ENCODE measurements around the gene MEGF11.

MEGF11 gene

DNA sequence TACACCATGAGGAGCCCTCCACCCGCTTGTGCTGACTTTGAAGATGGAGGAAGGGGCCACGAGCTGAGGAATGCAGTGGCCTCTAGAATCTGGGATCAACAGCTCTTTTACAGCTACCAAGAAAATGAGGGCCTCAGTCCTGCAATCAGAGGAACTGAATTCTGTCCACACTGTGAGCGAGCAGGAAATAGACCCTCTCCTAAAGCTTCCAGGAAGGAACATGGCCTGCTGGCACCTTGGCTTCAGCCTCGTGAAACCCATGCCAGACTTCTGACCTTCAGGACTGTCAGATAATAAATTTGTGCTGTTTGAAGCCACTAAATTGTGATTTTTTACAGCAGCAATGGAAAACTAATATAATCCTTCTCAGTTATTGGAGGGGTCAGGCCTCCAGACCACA is 322.3 kb downstream of the MEGF11 start:
- no peak for DNase-seq

DNA sequence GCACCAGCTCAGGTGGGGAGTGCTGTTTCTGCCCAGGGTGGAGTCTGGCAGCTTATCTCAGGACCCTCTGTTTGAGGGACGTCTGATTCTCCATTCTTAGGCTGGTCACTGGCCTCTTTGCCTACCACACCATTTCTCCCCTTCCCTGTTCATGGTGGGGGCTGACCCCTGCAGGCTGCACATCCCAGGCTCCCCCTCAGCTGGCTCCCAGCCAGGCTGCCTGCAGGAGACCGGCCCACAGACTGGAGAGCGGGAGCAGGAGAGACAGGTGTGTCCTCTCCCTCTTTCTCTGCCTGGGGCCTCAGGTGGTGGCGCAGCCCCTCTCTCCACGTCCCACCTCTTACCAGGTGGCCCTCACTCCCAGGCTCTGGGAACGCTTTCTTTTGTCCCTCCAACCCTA is 323.4 kb downstream of the MEGF11 start:
- DNase-seq: no peak

DNA sequence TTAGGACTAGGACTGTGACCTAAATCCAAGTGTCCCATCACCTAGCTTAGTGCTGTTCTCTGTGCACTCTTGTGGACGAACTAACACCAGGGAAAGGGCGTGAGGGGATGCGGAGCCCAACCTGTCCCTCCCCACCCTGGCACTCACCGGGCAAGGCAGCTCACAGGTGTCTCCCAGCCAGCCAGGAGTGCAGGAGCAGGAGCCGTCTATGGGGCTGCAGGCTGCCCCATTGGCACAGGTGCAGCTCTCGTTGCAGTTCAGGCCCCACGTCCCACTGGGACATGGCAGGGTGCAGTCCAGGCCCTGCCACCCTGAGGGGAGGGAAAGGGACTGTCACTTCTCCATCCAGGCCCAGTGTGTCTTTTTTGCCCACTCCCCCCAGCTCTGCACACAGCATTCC is 324.0 kb downstream of the MEGF11 start:
- DNase-seq: no peak

DNA sequence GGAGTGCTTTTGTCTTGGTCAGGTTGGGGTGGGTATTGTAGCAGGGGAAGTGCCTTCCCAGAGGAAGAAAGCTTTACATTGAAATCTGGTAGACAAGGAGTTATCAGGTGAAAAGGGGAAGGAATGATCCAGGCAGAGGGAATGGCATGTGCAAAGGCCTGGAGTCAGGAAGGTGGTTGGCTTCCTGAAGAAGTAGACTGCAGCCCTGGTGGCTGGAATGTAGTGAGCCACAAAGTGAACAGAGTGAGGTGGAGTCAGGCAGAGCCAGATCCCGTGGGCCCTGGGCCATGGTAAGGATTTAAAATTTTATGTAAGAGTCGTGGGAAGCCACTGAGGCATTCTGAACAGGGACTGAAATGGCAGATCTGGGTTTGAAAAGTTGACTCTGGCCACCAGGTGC is 326.0 kb downstream of the MEGF11 start:
- DNase-seq: no peak

DNA sequence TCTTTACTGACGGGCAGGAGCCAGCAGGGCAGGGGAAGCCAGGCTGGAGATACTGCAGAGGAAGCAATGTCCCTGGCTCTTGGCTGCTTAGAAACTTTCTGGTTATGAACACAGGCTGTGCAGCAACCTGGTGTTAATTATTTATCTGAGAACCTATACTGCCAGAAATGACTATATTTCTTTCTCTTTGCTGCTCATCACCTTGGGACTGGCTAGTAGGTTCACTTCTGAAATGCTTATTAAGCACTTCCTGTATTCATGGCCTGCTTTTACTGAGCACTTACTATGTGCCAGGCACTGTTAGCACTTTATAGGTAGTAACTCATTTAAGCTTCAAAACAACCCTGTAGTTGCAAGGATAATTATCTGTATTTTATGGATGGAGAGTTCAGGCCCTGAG is 326.7 kb downstream of the MEGF11 start:
- DNase-seq: no peak

DNA sequence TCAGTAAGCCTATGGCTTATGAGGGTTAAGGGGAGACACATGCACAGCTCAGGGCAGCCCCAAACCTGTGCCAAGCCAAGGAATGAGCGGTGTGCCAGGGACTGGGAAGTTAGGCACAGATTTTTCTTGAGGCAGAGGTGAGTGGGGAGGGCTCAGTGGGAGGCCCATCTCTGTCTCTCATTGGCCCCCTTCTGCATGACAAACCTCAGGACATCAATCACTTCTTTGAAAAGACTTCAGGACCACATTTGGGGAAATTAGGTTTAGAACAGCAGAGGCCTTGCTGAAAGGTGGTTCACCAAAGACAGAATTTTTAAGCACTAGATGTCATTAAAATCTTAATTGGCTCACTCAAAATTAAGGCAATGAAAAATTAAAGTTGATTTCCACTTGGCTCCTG is 327.1 kb downstream of the MEGF11 start:
- no peak for DNase-seq

DNA sequence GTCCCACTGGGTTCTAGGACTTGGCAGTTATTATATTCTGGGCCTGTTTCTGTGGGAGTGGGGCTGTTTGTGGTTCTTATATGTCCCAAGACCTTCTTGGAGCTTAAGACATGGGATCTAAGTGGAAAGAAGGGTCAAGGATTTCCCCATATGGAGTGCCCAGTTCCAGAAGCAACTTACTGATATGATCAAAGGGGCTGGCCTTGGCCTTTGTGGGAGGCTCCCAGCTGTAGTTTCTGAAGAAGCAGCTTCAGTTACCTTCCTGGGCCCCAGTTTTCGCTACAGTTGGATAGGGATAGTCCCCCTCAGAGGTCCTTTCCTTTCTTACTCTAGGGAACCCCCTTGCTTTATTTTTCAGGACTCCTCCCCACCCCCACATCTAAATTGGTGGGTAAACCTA is 328.2 kb downstream of the MEGF11 start:
- DNase-seq: no peak

DNA sequence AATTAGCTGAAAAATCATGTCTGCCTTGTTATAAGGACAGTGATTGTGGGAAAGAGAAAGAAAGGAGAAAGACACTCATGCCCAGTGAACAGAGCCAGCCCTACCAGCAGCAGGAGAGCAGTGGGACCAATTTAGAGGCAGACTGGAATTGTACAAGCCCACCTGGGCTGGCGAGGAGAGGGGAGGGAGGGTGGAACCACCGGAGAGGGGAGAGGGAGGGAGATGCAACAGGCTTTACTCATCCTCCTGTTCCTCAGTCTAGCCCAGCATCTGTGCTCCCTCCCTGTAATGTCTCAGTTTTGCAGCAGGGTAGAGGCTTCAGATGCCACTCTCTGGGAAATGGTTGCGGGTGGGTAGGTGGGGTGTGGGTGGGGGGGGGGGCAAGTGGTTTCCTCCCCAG is 329.5 kb downstream of the MEGF11 start:
- DNase-seq: no peak

DNA sequence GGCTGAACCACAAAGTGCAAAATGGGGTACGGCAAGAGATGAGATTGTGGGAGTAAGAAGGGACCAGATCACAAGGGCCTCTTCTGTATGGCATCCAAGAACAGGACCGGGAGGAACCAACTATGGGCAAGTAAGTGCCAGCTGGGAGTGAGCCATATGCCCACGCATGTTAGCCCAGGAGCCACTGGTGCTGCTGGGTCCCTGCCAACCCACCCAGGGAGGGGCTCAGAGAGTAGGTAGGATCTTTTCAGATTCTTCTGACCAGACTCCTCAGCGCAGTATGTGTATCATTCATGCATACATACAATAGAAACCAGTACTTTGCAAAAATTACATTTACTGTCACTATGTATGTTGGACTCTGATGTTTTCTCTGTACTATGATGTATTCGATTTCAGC is 330.3 kb downstream of the MEGF11 start:
- DNase-seq: no peak

DNA sequence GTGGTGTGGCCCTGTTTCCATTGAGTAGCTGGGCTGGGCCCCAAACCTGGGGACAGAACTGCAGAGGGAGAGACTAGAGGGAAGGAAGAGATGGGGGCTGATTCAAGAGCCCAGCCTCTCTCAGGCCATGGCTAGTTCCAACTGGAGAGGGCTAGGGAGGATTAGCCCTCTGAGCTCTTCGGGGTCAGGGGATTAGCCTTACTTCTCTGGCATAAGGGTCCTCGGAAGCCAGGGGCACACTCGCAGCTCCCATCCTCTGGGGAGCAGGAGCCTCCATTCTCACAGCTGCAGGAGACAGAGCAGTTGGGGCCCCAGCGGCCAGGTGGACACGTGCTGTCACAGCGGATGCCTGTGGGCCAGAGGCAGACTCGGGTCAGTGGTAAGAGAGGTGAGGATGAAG is 330.9 kb downstream of the MEGF11 start:
- DNase-seq: no peak

DNA sequence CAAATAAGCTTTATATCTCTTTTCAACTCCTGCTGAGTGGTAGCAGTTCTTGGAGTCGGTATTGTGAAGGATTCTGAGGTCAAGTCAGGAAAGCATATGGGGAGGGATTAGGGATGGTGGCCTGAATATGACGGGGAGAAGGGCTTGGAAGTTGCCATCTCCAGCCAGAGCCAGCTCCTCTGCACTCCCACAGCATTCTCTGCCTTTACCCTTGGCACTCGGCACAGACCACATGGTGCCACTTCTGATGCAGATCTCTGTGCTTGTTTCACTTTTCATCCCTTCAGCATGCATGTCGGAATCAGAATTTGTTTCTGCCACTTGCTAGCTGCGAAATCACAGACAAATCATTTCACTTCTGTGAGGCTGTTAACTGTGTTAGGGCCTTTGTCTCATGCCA is 331.8 kb downstream of the MEGF11 start:
- no peak for DNase-seq

DNA sequence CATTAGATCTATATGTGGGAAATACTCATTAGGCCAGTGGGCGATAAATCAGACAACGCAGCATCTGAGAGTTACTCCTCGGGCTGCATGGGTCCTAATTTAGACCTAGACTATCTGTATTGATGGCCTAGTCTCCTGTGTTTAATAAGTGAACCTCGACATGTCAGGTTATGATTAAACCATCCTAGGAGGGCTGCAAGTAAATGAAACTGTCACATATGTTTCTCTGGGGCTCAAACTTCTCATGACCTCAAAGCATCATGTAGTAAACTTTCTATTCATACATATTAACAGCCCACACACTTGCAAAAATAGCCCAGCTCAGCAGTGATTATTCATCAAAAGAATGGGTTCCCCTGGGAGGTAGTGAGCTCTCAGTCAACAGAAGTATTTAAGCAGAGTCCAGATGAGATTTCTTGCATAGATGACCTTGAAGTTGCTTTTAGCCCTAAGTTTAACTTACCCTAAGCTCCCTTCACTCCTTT is 332.7 kb downstream of the MEGF11 start:
- no peak for DNase-seq

DNA sequence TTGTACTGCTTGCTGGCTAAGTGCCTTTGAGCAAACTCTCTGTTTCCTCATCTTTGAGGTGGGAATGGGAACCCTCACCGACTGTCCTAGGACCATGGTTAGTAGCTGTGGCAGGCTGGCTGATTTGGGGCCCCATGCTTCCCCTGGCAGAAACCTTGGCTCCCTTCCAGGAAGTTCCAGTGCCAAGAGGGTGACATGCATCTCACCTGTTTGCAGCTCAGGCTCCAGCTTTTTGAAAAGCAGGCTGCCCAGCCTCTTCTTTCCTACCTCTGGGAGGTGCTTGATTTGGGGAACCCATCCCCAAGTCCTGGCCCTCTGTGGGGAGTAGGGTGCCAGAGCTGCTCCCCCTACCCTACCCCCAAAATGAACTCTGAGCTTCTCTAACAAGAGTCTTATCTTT is 333.4 kb downstream of the MEGF11 start:
- no peak for DNase-seq

DNA sequence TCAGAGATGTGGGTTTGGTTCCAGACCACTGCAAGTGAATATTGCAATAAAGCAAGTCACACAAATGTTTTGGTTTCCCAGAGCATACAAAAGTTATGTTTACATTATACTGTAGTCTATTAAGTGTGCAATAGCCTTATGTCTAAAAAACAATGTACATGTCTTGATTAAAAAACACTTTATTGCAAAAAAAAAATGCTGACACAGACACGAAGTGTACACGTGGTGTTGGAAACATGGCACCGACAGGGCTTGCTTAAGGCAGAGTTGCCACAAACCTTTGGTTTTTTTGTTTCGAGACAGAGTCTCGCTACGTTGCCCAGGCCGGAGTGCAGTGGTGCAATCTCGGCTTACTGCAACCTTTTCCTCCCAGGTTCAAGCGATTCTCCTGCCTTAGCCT is 334.2 kb downstream of the MEGF11 start:
- no peak for DNase-seq

DNA sequence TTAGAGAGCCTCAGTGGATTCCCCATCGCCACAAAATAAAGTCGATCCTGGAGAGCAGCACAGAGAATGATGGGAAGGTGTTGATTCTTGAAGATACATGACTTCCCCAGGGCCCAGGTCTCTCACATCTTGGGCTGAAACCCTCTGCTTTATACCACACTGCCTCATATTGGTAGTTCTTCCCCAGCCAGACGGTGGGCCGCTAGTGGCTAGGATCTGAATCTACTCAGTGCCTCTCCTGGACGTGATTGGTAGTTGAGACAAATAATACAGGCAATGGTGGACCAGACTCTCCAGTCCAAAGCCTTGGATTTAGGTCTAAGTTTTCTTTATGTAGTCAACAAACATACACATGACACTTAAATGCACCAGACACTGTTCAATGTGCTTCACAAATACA is 334.6 kb downstream of the MEGF11 start:
- no peak for DNase-seq

DNA sequence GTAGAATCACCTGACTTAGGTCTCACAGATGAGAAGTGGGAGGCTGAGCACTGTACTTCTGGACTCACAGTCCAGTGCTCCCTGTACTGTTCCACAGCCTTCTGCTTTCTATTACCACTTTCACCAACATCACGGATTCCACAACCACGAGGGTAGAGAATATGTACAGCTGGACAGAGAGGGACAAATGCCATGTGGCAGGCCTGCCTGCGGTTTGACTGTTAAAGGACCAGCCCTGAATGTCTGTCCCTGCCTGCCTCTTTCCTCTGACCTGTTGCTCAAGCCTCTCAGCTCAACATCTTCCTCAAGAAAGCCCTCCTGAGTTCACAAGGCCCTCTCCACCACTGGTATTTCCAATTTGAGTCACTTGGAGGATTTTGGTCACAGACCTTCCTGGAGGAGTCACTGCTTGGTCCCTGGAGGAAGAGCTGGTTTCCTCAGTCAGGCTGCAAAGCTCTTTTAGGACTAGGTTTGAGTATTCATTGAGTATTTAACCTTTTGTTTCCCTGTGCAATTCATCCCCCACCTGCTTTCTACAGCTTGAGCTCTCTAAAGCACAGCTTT is 335.1 kb downstream of the MEGF11 start:
- no peak for DNase-seq

DNA sequence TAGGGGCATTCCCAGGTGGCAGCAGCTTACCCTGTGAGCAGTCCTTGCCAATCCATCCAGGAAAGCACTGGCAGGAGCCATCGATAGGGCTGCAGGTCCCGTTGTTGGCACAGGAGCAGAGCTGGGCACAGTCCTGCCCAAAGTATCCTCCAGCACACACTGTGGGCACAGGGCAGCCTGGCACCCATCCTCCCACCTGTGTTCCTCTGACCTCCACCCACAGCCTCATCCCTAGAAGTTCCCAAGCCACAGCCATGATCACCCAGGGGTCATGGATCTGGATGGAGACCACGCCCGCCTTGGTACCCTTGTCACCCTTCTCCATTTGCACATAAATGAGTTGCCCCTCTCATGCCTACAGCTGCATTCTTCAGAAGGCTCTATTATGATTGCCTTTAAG is 335.6 kb downstream of the MEGF11 start:
- no peak for DNase-seq

DNA sequence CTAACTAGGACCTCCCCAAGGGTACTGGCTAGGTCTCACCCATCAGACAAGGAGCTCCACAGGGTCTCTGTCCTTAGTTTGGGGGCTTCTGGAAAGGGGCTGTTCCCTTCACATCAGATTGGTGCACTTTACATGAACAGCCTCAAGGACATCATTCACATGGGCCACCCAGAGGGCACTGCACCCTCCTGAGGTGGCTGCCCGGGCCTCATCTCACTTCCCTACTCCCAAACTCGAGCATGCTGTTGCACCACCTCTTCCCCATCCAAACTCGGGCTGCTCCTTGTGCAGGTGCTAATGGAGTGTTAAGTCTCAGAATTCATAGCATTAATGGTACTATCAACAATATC is 336.2 kb downstream of the MEGF11 start:
- no peak for DNase-seq

DNA sequence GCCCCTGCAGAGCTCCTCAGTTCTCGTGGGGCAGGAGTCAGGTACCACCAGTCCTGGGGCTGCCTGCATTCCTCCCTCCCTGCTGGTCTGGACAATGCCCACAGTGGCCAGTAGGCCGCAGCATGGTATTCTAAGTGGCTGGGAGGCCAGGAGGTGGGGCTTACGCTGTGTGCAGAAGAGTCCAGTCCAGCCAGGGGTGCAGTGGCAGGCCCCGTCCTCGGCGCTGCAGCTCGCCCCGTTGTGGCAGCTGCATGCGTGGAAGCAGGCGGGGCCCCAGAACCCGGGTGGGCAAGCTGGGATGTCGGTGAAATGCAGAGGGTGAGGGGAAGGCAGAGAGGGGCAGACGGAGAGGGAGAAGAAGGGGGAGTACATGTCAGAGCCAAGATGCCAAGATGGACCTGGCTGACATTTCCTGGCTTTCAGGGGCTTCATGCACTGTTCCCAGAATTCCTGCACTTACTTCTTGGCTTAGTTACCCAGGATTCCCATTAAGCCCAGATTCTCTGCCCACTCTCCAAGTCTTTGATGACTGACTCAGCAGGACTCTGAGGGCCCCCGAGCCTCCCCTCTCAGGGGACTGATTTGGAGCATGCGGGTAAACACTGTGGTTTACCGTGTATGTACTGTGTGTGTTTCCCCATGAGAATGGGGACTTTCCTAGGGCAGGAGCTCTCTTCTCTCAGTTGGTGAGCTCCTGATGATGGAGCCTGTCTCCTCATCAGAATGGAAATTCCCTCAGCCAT is 336.7 kb downstream of the MEGF11 start:
- DNase-seq: peak in 2 of 4 experiments; percentile 6 to 27

DNA sequence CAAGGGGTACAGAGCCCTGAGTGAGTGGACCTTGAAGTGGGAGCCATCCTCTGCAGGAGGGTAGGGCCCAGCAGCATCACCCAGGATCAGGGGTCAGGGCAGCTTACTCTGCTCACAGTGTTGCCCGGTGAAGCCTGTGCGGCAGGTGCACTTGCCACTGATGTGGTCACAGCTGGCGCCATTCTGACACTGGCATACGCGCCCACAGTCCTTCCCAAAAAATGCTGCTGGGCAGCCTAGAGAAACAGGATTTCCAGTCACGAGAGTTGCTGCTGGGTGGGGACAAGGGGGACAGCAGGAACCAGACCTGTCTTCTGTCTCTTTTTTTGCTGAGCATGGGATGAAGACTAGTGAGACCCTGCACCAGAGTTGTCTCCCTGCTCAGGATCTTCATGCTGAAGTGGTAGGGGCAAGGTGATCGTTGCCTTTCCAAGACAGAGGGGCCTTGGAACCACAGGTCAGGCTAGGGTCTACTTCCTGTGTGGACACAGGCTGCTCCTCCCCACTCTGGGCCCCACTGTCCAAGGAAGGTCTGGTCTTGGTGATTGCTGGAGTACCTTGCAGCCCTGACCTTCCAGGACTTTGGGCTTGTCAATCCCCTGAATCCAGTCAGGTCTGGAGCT is 337.4 kb downstream of the MEGF11 start:
- no peak for DNase-seq

DNA sequence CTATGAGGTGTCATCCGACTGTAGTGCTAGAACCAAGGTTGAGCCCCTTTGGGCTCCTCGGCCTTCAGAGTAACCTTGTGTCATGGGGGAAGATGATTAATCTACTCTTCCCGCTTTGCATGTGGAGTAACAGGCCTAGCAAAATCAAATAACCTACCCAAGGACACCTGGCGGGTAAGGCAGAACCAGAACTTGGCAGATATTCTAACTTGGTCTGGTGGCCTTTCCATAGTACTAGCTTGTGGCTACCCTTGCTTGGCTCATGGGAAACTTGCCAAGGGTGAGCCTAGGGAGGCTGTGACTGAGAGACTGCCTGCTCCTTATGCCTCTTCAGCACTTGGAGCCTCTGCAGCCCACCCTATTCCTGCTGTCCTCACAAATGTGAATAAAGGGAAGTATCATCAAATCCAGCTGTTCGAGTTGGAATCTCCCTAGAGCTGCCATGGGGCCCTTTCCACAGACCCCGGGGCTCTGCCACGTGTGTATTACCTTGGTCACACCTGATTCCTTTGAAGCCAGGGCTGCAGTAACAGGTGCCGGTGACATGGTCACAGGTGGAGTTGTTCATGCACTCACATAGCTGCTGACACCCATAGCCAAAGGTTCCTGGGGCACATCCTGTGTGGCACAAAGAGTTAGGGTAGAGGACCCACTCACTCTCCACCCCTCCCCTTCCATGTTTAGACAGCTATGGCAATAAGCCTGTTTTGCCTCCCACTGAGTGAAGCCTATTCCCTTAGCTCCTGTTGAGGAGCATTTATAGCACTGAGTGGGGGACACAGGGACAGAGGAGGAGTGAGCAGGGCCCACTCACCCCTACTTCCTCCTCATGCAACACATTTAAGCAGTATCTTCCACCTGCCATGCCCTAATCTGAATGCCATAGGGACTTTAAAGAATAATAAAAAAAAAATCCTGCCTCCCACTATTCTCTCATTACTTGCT is 338.3 kb downstream of the MEGF11 start:
- DNase-seq: no peak

DNA sequence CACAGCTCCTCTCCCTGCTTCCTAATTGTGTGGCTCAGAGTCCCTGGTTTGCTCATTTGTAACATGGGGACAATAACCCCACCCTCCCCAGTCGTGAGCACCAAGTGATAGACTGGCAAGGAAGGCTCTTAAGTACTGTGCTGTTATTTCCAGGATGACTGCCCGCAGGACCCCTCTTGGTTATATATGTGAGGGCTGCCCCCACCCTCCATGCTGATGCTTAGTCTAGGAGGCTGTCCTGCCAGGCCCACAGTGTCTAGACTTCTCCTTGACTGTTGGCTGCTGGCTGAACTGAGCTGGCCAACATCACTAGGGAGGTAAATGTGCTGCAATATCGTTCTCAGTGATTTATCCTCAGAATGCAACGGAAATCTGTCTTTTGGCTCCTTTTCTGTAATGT is 339.2 kb downstream of the MEGF11 start:
- DNase-seq: no peak

DNA sequence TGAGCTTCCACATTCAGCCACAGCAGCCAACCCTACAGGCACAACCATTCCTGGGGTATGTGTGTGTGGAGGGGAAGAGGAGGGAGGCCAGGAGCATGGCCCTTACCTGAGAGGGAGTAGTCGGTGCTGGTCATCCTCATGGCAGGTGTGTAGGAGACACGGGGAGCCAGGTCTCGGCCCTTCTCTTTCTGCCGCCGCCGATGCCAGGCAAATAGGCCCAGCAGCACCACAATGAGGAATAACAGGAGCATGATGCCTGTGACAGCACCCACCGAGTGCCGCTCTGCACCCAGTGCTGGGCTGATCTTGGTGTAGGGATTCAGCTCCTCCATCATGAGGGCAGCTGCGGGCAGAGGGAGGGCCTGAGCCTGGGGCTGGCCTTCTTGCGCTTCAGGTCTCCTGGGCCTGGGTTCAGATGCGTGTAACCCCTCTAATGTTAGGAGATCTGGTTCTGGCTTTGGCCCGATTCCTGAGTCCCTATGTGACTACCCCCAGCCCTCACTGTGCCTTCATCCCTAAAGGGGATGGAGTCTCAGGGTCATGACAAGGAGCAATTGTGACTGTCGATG is 339.8 kb downstream of the MEGF11 start:
- DNase-seq: no peak

Data from suppressor macrophage (primary cell).